ENCODE results near the gene CHST15.

CHST15 gene

GRCh38 chr10:124062390-124062789 is 31.0 kb downstream of the CHST15 start:
- no peak for DNase-seq

DNA sequence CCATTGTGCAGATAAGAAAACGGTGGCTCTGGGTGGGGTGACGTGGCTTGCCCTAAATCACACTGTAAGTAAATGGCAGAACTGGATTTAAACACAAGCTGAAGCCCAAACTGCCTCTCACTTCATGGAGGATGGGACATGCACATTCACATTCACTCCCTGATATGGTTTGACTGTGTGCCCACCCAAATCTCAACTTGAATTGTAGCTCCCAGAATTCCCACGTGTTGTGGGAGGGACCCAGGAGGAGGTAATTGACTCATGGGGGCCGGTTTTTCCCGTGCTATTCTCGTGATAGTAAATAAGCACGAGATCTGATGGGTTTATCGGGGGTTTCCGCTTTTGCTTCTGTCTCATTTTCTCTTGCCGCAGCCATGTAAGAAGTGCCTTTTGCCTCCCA is 32.4 kb downstream of the CHST15 start:
- DNase-seq, result no peak

GRCh38 chr10:124060148-124060720 is 33.2 kb downstream of the CHST15 start:
- no peak for DNase-seq

DNA sequence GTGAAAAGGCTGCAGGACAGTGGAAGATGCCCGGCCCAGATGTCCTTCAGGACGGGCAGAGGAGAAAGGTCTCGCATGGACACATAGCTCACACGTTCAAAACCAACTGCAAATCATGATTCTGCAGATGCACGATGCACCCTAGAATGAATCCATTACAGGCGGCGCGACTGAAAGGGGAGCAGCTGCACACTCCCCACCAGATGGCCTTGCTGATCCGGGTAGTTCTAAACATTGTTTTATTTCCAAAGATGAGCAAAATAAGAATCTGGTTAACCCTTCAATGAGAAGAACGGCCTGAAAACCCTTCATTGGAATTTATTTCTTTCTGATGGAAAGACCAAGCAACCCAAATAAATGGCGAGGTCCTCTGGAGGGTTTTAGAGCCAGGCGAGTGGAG is 33.8 kb downstream of the CHST15 start:
- no peak for DNase-seq

- no peak for DNase-seq
Observed at GRCh38 chr10:124058346-124059003, 34.9 kb downstream of the CHST15 start.

GRCh38 chr10:124057601-124058000 is 35.8 kb downstream of the CHST15 start:
- no peak for DNase-seq

GRCh38 chr10:124056337-124056980 is 36.9 kb downstream of the CHST15 start:
- no peak for DNase-seq

GRCh38 chr10:124053971-124054370 is 39.4 kb downstream of the CHST15 start:
- DNase-seq, result no peak

- no peak for DNase-seq
Observed at GRCh38 chr10:124052561-124052960, 40.8 kb downstream of the CHST15 start.

- DNase-seq, result no peak
Observed at GRCh38 chr10:124050021-124051015, 43.1 kb downstream of the CHST15 start.

- no peak for DNase-seq
Observed at GRCh38 chr10:124049484-124049883, 43.9 kb downstream of the CHST15 start.

DNA sequence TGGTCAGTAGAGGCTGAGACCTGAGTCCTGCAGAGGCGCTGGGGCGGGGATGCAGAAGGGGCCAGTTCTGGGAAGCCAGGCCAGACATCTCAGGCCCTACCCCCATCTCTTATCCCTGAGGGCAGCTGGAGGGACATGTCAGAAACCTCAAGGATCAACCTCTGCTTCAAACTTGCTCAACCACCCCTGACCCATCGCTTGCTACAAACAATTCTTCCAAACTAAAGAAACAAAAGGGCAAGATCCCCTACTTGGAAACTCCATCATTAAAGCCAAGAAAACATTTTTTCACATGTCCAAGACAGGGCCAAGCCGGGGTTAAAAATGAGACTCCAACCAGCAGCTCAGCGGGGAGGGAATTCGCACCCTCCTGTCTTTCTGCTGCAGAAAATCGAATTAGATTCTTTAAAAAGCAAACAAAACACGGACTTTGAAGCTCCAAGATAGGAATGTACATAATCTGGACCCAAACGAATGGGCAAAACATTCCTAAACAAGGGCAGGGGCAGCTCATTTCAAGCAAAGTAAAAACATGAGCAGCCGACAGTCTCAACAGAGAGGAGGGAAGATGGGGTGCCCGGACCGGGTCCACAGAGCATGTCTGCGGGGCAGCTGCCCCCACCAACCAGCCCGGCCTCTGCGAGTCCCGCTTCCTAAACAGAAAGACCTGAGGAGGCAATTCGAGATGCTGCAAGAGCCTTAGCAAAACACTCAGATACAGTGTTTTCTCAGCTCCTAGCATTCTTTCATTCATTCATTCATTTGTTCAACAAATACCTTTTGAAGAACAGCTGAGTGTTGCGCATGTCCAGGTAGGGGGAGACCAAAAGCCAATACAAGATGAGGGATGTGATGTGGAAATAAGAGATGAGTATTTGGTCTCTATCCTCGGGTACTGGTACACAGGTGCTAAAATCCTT is 44.8 kb downstream of the CHST15 start:
- DNase-seq, result no peak

- DNase-seq, result no peak
Observed at GRCh38 chr10:124047427-124048152, 45.8 kb downstream of the CHST15 start.

DNA sequence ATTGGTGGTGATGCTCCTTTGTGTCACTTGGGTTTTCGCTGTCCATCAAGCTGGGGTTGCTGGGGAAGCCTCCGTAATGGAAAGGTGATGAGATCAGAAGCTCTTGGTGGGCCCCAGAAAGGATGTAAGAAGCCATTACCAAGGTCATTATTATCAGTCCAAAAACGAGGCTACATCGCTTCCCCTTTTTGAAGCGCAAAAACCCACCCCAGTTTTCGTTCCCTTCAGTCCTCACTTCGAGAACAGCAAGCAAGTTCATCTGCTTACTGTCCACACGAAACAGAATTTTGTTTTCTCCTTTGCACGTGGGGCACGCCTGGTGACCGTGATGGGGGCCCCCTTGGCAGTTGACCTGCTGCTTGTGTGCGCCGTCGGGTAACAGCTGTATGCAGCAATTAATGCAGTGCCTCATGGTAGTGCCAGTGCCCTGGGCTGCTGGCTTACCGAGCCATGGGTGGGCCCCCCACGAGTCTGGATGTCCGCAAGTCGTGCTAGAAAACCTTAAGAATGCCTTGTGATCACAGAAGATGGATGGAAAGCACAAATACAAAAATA is 47.5 kb downstream of the CHST15 start:
- DNase-seq, result no peak

- no peak for DNase-seq
Observed at GRCh38 chr10:124045276-124045675, 48.1 kb downstream of the CHST15 start.

- DNase-seq, result no peak
Observed at GRCh38 chr10:124044143-124044862, 49.1 kb downstream of the CHST15 start.

GRCh38 chr10:124043310-124044142 is 49.9 kb downstream of the CHST15 start:
- no peak for DNase-seq

DNA sequence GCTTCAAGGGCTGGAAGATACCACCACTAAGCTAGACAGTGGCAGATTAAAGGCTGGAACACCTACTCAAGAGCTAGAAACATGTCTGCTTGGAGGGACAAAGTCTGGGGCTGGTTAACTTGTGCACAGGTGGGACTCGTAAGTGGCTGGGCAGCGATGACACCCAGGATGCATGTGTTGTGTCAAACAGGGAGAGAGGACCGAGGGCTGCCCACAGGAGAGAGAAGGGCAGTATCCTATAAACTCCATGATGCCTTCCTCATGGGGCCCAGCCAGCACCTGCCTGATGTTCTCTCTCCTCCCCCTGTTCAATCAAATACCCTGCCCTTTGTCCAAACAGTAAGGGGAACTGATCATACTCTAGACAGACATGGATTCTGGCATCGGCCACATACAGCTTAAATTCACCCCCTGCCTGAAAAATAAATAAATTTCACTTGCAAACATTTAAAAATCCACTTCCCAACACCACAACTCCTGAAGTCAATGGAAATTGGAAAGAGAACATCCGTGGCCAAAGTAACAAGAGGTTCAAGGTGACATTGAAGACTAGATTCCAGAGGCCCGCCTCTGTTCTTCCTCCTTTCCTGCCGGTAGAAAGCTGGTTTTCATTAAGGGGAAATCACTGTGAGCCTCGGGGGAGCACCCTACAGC is 50.6 kb downstream of the CHST15 start:
- DNase-seq, result no peak
